ENCODE measurements around the gene CLHC1.

DNA sequence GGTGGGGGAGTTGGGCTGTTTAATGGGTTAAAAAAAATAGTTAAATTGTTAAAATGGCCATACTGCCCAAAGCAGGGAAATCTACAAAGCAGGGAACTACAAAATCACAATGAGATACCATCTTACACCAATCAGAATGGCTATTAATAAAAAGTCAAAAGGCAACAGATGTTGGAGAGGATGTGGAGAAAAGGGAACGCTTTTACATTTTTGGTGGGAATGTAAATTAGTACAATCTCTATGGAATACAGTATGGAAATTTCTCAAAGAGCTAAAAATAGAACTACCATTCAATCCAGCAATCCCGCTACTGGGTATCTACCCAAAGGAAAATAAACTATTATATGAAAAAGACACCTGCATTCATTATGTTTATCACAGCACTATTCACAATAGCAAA lies 27.1 kb downstream of the CLHC1 start:
- TF ChIP-seq CTCF (conservative IDR thresholded peaks at IDR 0.05 in 1 of 2, IDR thresholded peaks at IDR 0.05 in 1 of 2; ENCODE audit: extremely low read depth in 1 of 2, insufficient read depth in 1 of 2, low read depth in 1 of 2, low read length in 2 of 2), result no peak
- TF ChIP-seq EZH2 (IDR thresholded peaks at IDR 0.05; ENCODE audit: borderline replicate concordance, low read length), result no peak
